ENCODE data around the gene TNFRSF25. TPM values are rescaled to one million over a fixed set of nuclear protein-coding genes. Genes with fewer than 3 reads are reported as not detected.
A peak's percentile ranks its signal among the peaks of the same experiment; 100 is the strongest.

TNFRSF25 gene
- total RNA-seq, 1 donor from 2014 or later: 13.1 TPM

GRCh38 chr1:6414881-6415626 lies 50.9 kb downstream of the TNFRSF25 start:
- peak; percentile 37 for ATAC-seq

GRCh38 chr1:6414443-6414844 lies 51.5 kb downstream of the TNFRSF25 start:
- peak; percentile 83 for ATAC-seq

- no peak for ATAC-seq
These were observed 53.1 kb downstream of the TNFRSF25 start for GRCh38 chr1:6412896-6413295.

Other genes with a start within 250 kb of the TNFRSF25 start
- gene ICMT, start 230.2 kb downstream of the TNFRSF25 start, total RNA-seq: 40.3 TPM
- gene HES3, start 222.0 kb downstream of the TNFRSF25 start, total RNA-seq: not detected
- 9.1 TPM for gene GPR153, start 205.1 kb downstream of the TNFRSF25 start, total RNA-seq
- gene ACOT7, start 72.4 kb downstream of the TNFRSF25 start, total RNA-seq: 37.2 TPM
- gene HES2, start 46.3 kb downstream of the TNFRSF25 start, total RNA-seq: 47.3 TPM
- gene ESPN, start 41.4 kb downstream of the TNFRSF25 start, total RNA-seq: 33.4 TPM
- gene PLEKHG5, start 25.5 kb upstream of the TNFRSF25 start, total RNA-seq: 24.4 TPM
- gene NOL9, start 88.3 kb upstream of the TNFRSF25 start, total RNA-seq: 19.7 TPM
- not detected for gene TAS1R1, start 89.1 kb upstream of the TNFRSF25 start, total RNA-seq
- gene ZBTB48, start 113.8 kb upstream of the TNFRSF25 start, total RNA-seq: 14.5 TPM
- 26.6 TPM for gene KLHL21, start 136.7 kb upstream of the TNFRSF25 start, total RNA-seq
- gene PHF13, start 147.6 kb upstream of the TNFRSF25 start, total RNA-seq: 7.5 TPM
- 6.4 TPM for gene THAP3, start 158.7 kb upstream of the TNFRSF25 start, total RNA-seq
- gene DNAJC11, start 235.6 kb upstream of the TNFRSF25 start, total RNA-seq: 41.5 TPM